GM18520 (cell line): ENCODE data around the gene RANGRF.

ENCODE experiments used
- ATAC-seq: cut with Tn5 transposase; IDR thresholded peaks from one replicate; pipeline ENCODE4 v1.9.1; 2021; ENCODE audit not compliant: unreplicated experiment

The RANGRF gene

GRCh38 chr17:8312726-8313600 lies 24.5 kb downstream of the RANGRF start:
- ATAC-seq = no peak

DNA sequence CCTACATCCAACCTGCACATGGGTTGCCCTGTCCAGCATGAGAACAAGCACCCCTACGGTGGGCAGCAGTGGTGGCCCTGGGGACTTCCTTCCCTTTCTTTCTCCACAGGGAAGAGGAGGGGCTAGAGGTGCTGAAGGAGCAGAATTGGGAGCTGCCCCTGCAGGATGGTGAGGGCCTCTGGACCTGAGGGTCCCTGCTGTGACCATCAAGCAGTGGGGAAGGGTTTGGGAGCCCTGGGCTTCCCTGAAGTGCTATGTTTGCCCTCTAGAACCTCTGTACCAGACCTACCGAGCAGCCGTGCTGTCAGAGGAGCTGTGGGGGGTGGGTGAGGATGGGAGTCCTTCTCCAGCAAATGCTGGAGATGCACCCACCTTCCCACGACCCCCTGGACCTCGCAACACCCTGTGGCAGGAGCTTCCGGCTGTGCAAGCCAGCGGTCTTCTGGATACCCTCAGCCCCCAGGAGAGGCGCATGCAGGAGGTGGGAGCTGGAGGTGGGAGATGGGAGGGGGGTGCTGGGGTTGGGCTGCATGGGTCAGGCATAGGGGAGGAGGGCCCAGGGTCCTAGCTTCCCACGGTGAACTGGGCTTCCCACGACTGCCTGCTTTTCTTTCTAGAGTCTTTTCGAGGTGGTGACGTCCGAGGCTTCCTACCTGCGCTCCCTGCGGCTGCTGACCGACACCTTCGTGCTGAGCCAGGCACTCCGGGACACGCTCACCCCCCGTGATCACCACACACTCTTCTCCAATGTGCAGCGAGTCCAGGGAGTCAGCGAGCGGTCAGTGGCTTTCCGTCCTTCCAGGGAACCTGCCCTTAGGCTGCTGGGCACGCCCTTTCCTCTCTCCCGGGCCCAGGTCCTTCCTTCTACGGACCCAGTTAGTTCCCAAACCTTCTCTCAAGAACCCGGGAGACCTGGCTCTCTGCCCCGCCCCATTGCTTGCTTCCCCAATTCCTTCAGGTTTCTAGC lies 26.6 kb downstream of the RANGRF start:
- no peak for ATAC-seq

DNA sequence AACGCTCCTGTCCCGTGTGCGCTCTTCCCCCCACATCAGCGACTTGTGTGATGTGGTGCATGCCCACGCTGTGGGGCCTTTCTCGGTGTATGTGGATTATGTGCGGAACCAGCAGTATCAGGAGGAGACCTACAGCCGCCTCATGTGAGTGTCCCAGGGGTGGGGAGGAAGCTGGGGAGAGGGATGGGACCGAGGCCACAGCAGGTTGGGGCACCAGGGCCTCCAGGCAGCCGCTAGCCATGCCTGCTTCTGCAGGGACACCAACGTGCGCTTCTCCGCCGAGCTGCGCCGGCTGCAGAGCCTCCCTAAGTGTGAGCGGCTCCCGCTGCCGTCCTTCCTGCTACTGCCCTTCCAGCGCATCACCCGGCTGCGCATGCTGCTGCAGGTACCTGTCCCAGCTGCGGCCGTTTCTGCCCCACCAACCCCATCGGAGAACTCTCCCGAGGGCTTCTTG lies 27.3 kb downstream of the RANGRF start:
- no peak for ATAC-seq

DNA sequence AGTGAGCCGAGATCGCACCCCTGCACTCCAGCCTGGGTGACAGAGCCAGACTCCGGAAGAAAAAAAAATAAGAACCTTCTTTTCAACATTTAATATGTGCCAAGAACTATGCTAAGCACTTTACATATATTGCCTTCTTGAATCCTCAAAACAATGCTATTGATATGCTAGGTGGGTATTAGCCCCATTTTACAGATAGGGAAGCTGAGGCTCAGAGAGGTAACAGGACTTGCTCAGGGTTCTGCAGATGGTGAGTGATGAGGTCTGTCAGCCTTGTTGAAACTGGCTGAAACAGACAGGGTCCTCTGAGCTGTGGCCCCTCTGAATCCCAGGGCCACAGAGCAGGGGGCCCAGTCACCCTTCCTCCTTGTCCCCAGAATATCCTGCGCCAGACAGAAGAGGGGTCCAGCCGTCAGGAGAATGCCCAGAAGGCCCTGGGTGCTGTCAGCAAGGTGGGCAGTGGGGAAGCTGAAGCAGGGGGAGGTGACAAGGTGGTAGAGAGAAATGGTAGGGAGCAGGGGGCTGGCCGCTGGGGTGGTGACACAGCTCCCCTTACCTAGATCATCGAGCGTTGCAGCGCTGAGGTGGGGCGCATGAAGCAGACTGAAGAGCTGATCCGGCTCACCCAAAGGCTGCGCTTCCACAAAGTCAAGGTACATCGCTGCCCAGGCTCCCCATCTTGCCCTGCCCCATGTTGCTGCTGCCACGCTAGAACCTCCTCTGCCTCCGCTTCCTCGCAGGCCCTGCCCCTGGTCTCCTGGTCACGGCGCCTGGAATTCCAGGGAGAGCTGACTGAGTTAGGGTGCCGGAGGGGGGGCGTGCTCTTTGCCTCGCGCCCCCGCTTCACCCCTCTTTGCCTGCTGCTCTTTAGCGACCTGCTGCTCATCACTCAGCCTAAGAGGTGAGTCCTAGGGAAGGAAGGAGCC lies 29.8 kb downstream of the RANGRF start:
- no peak for ATAC-seq

GRCh38 chr17:8320262-8320661 lies 31.8 kb downstream of the RANGRF start:
- ATAC-seq = no peak

- ATAC-seq = no peak
Observed at GRCh38 chr17:8320990-8321389, 32.5 kb downstream of the RANGRF start.

DNA sequence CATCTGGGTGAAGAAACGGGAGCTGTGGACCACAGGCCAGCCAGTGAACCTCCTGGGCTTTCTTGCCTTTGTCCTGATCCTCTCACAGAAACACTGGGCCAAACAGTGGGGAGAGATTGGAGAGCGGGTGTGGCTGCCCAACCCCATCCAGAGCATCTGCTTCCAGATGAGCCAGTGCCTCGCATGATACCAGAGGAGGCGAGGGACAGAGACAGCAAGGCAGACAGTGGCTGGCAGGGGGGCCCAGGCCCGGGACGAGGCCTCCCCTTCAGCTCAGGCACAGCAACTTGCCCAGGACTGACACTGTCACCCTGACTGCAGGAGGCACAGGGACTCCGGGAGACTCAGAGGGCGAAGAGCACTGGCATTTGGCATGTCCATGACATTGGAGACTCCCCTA lies 33.6 kb downstream of the RANGRF start:
- ATAC-seq = no peak

DNA sequence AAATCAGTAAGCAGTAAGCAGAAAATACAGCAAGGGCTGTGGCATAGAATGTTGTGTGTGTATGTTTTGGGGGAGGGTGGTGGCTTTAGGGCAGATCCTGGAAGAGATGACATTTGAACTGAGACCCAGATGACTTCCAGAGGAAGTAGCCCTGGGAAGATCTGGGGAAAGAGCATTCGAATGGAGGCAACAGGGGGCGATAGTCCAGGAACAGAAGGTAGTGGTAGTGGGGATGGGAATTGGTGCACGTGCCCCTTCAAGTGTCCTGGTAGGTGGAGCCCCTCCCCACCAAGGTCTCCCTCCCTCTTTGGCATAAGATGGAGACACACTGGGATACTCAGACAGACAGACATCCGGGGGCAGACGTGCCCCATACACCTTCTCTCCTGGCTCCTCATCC lies 35.7 kb downstream of the RANGRF start:
- no peak for ATAC-seq

GRCh38 chr17:8324923-8325322 lies 36.5 kb downstream of the RANGRF start:
- ATAC-seq = no peak

DNA sequence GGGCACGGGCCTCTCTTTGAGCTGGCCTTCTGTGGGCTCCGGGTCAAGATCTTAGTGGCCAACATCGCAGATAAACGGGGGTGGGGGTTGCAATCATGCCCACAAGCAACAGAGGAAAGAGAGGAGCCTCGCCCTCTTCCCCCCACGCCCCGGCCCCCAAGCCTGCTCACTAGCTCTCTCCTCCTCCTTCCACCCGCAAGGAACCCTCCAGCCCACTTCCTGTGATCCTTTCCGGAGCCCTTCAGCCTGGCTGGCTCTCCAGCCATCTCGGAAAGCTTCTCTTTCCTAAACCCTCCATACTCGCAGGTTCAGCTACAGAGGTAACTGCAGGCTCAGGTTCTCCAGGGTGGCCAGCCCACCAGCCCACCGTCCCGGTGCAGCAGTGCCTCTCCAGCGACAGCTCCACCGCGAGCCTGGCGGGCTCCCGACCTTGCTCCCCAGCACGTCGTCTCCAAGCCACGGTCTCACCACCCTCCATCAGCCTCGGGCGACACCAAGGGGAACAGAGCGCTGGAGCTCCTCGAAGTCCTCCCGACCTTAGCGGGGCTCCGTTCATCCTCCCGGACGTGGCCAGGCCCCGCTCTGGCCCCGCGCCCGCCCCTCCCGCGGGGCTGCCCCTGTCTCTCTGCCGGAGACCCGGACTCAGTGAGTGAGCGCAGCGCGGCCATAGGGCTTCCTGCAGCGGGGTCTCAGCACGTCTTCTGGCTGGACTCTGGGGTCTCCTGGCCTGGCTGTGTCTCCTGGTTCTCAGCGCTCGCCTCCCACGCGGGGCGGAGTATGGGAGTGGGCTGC lies 38.2 kb downstream of the RANGRF start:
- no peak for ATAC-seq

DNA sequence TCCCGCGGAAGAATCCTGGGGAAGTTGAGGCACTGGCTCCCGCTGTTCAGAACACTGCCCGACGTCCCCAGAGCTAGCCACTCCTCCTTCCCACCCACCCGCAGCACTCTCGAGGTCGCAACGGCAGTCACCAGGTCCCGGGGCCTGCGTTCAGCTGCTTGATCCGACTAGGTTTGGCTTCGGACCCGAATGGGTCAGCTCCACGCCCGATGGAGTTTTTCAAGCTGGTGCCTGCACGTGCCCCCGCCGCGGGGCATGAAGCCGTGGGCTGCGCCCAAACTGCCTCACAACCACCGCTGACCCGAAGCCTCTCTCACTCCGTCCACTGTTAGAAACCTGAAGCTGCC lies 38.8 kb downstream of the RANGRF start:
- no peak for ATAC-seq

DNA sequence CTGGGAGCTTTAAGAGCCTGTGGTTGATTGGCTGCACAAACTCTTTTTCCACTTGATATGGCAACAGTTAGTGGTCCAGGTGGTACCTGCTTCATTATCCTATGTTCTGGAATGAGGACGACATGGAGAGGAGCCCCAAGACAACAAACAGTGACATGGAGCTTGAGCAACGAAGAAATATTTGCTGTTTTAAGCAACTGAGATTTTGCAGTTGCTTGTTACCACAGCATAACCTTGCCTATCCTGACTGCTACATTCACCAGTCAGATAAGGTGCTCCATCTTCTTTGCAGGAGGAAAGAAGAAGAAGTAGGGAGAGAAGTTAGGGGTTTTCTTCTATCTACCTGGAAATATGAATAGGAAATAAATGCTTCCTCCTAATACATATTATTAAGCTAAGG lies 43.7 kb downstream of the RANGRF start:
- no peak for ATAC-seq

DNA sequence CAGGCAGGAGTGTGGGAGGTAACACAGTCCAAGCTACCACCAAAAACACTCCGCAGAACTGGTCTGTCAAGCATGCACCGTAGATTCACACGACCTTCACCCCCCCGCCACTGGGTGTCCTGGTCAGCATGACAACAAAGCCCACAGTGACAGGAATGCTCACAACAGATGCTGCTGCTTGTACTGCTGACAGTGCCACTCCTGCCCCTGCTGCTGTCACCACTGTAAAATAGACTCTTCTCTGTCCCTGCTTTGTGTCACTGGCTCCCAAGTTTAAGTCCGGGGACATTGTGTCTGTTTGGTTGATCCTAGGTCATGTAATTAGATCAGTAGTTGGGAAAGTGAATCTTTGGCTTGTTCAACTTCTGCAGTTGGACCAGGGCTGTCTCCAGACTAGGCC lies 44.2 kb downstream of the RANGRF start:
- no peak for ATAC-seq

DNA sequence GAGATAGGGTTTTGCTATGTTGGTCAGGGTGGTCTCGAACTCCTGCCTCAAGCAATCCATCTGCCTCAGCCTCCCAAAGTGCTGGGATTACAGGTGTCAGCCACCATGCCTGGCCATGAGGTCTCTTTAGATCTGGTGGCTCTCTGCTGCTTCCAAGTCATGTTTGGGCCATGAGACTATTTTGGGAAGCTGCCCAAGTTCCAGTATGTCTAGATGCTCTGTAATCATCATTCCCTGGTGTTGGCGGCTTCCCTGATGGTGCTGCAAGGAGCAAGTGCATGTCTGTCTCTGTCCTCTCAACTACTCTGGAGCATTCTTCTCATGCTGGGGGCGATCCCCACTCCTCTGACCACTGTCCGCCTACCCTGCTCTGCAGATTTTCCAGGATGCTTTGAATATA lies 44.8 kb downstream of the RANGRF start:
- no peak for ATAC-seq

- ATAC-seq = no peak
Observed at GRCh38 chr17:8337802-8338752, 49.6 kb downstream of the RANGRF start.

- no peak for ATAC-seq
Observed at GRCh38 chr17:8338753-8339140, 50.3 kb downstream of the RANGRF start.

- no peak for ATAC-seq
Observed at GRCh38 chr17:8339540-8339939, 51.1 kb downstream of the RANGRF start, which contains the start of gene ODF4. ODF4 (plus strand) TSS chr17:8339840; CDS start chr17:8340052, 212 bp downstream.
